Erythroblast (primary cell): Measurements from ENCODE around the gene FOXP1.

Experiments
- GATA1 ChIP-seq: IDR thresholded peaks from 2 replicates; pipeline ENCODE4 v1.6.1; 2011; ENCODE audit warnings: low read depth, mild to moderate bottlenecking, control low read depth, low read length, moderate library complexity
- POLR2A ChIP-seq: IDR thresholded peaks from 2 replicates; pipeline ENCODE4 v1.6.1; 2011; ENCODE audit warnings: mild to moderate bottlenecking, low read length

GRCh38 chr3:71117572-71118247, 465.8 kb downstream of the FOXP1 start:
- TF ChIP-seq POLR2A (no peak), GATA1 (no peak)
